H9 (cell line): ENCODE data around the gene PROKR1. TPM values are rescaled to one million over a fixed set of nuclear protein-coding genes. Genes with fewer than 3 reads are reported as not detected.
A peak's percentile ranks its signal among the peaks of the same experiment; 100 is the strongest.

ENCODE experiments used
- DNase-seq: peaks from one replicate; pipeline ENCODE4 v3.0.0-alpha.2; 2017
- H2AFZ ChIP-seq: one replicate; pipeline ENCODE4 v1.6.1; 2013; ENCODE audit warnings: mild to moderate bottlenecking, low read length, control low read depth, moderate library complexity
- H2AK5ac ChIP-seq: 2 replicates; pipeline ENCODE4 v1.6.1; 2013; ENCODE audit warnings: low read length, control low read depth, mixed read lengths; ENCODE audit not compliant: insufficient read length
- H2BK120ac ChIP-seq: one replicate; pipeline ENCODE4 v1.6.1; 2013; ENCODE audit warnings: low read depth, mild to moderate bottlenecking, low read length, control low read depth, inconsistent platforms; ENCODE audit not compliant: poor library complexity, severe bottlenecking
- H2BK12ac ChIP-seq: 2 replicates; pipeline ENCODE4 v1.6.1; 2013; ENCODE audit warnings: low read length, control low read depth, mixed read lengths, low read depth; ENCODE audit not compliant: insufficient read length
- H2BK15ac ChIP-seq: 2 replicates; pipeline ENCODE4 v1.6.1; 2013; ENCODE audit warnings: low read depth, low read length, control low read depth
- H2BK20ac ChIP-seq: one replicate; pipeline ENCODE4 v1.6.1; 2013; ENCODE audit warnings: low read depth, mild to moderate bottlenecking, low read length, control low read depth, inconsistent platforms; ENCODE audit not compliant: poor library complexity, severe bottlenecking
- H2BK5ac ChIP-seq: 2 replicates; pipeline ENCODE4 v1.6.1; 2013; ENCODE audit warnings: low read length, control low read depth, mixed read lengths; ENCODE audit not compliant: insufficient read length
- H3K14ac ChIP-seq: 2 replicates; pipeline ENCODE4 v1.6.1; 2013; ENCODE audit warnings: low read length, control low read depth; ENCODE audit not compliant: insufficient read depth
- H3K18ac ChIP-seq: 2 replicates; pipeline ENCODE4 v1.6.1; 2013; ENCODE audit warnings: low read depth, mild to moderate bottlenecking, mixed read lengths, low read length, control low read depth; ENCODE audit not compliant: insufficient read length
- H3K23ac ChIP-seq: 2 replicates; pipeline ENCODE4 v1.6.1; 2013; ENCODE audit warnings: low read length, control low read depth, mixed read lengths, low read depth; ENCODE audit not compliant: insufficient read length
- H3K23me2 ChIP-seq: 2 replicates; pipeline ENCODE4 v1.6.1; 2013; ENCODE audit warnings: low read depth, mild to moderate bottlenecking, mixed read lengths, low read length, control low read depth; ENCODE audit not compliant: insufficient read length, poor library complexity, severe bottlenecking
- H3K27ac ChIP-seq: 2 replicates; pipeline ENCODE4 v1.5.1; 2013; ENCODE audit warnings: low read length, control low read depth, mixed read lengths, low read depth; ENCODE audit not compliant: insufficient read length
- H3K27me3 ChIP-seq: 2 replicates; pipeline ENCODE4 v1.6.1; 2013; ENCODE audit warnings: low read length, control low read depth, inconsistent platforms; ENCODE audit not compliant: insufficient read depth
- H3K4ac ChIP-seq: 2 replicates; pipeline ENCODE4 v1.6.1; 2013; ENCODE audit warnings: low read depth, mild to moderate bottlenecking, control low read depth, inconsistent platforms, low read length, moderate library complexity
- H3K4me1 ChIP-seq: 2 replicates; pipeline ENCODE4 v1.6.1; 2013; ENCODE audit warnings: low read length, control low read depth, inconsistent platforms; ENCODE audit not compliant: insufficient read depth
- H3K4me2 ChIP-seq: 2 replicates; pipeline ENCODE4 v1.6.1; 2013; ENCODE audit warnings: low read length, control low read depth, mixed read lengths; ENCODE audit not compliant: insufficient read length, insufficient read depth
- H3K56ac ChIP-seq: 2 replicates; pipeline ENCODE4 v1.6.1; 2013; ENCODE audit warnings: low read depth, mild to moderate bottlenecking, mixed read lengths, low read length, control low read depth; ENCODE audit not compliant: insufficient read length
- H3K79me1 ChIP-seq: 2 replicates; pipeline ENCODE4 v1.6.1; 2013; ENCODE audit warnings: low read depth, mild to moderate bottlenecking, moderate library complexity, low read length, control low read depth, inconsistent platforms; ENCODE audit not compliant: insufficient read depth, poor library complexity, severe bottlenecking
- H3K79me2 ChIP-seq: 2 replicates; pipeline ENCODE4 v1.6.1; 2013; ENCODE audit warnings: low read length, control low read depth, inconsistent platforms; ENCODE audit not compliant: insufficient read depth
- H3K9ac ChIP-seq: 2 replicates; pipeline ENCODE4 v1.6.1; 2013; ENCODE audit warnings: low read length, control low read depth, mixed read lengths; ENCODE audit not compliant: insufficient read length; ENCODE audit errors: extremely low read depth
- H3K9me3 ChIP-seq: one replicate; pipeline ENCODE4 v1.6.1; 2013; ENCODE audit warnings: low read depth, low read length, inconsistent platforms; ENCODE audit not compliant: control insufficient read depth
- H3T11ph ChIP-seq: one replicate; pipeline ENCODE4 v1.6.1; 2013; ENCODE audit warnings: mild to moderate bottlenecking, low read length, control low read depth, inconsistent platforms
- H4K20me1 ChIP-seq: one replicate; pipeline ENCODE4 v1.6.1; 2013; ENCODE audit not compliant: control insufficient read depth, insufficient read length, insufficient read depth
- H4K5ac ChIP-seq: 2 replicates; pipeline ENCODE4 v1.6.1; 2013; ENCODE audit warnings: low read depth, mild to moderate bottlenecking, mixed read lengths, low read length, control low read depth; ENCODE audit not compliant: insufficient read length
- H4K8ac ChIP-seq: replicated peaks from 2 replicates; pipeline ENCODE4 v1.6.1; 2013; ENCODE audit warnings: low read length, control low read depth, mixed read lengths, low read depth; ENCODE audit not compliant: insufficient read length
- H4K91ac ChIP-seq: 2 replicates; pipeline ENCODE4 v1.6.1; 2013; ENCODE audit warnings: low read depth, mild to moderate bottlenecking, moderate library complexity, mixed read lengths, low read length, control low read depth; ENCODE audit not compliant: insufficient read length
- H3K27ac Mint-ChIP-seq, 3 experiments: 2 replicates in 2 of 3; 3 replicates in 1 of 3; pipeline ENCODE4 v1.8.0; 2020 to 2021; ENCODE audit warnings: mixed read lengths in 3 of 3, mild to moderate bottlenecking in 1 of 3, moderate library complexity in 1 of 3
- H3K27me3 Mint-ChIP-seq: 2 replicates; pipeline ENCODE4 v1.8.0; 2021; ENCODE audit warnings: low read depth, mild to moderate bottlenecking, moderate library complexity, mixed read lengths
- H3K36me3 Mint-ChIP-seq, 3 experiments: 2 replicates in 2 of 3; 3 replicates in 1 of 3; pipeline ENCODE4 v1.8.0; 2020 to 2021; ENCODE audit warnings: low read depth in 3 of 3, mixed read lengths in 3 of 3; ENCODE audit not compliant: insufficient read depth in 1 of 3
- H3K4me1 Mint-ChIP-seq, 2 experiments: 2 replicates each; pipeline ENCODE4 v1.8.0; 2020; ENCODE audit warnings: mixed read lengths in 2 of 2
- H3K4me3 Mint-ChIP-seq, 2 experiments: 2 replicates in 1 of 2; 3 replicates in 1 of 2; pipeline ENCODE4 v1.8.0; 2020 to 2021; ENCODE audit warnings: mild to moderate bottlenecking in 2 of 2, mixed read lengths in 2 of 2, moderate library complexity in 1 of 2
- H3K9me3 Mint-ChIP-seq, 2 experiments: 2 replicates in 1 of 2; 3 replicates in 1 of 2; pipeline ENCODE4 v1.8.0; 2020; ENCODE audit warnings: mild to moderate bottlenecking in 2 of 2, mixed read lengths in 2 of 2, moderate library complexity in 1 of 2
- CTCF ChIP-seq: fragments of 200-600 bp; sonication (generic); conservative IDR thresholded peaks from 3 replicates; pipeline ENCODE4 v1.8.0; 2021; ENCODE audit warnings: antibody characterized with exemption, mild to moderate bottlenecking
- WGBS: extraction: QIAGEN DNeasy Blood & Tissue Kit; methylation state at CpG from one replicate; pipeline ENCODE4 v1.1.7; 2013; ENCODE audit warnings: missing lambda C conversion rate, low lambda C conversion rate, mixed read lengths; ENCODE audit not compliant: insufficient read length; ENCODE audit errors: extremely low coverage; 5-methylcytosine and 5-hydroxymethylcytosine counted together
- total RNA-seq: library from RNA; stranded (reverse); gene quantifications from 2 replicates; pipeline ENCODE4 v1.2.1, GENCODE V29; 2021

Gene PROKR1
- total RNA-seq, 1 experiment from 2014 or later, result 1.5 TPM

DNA sequence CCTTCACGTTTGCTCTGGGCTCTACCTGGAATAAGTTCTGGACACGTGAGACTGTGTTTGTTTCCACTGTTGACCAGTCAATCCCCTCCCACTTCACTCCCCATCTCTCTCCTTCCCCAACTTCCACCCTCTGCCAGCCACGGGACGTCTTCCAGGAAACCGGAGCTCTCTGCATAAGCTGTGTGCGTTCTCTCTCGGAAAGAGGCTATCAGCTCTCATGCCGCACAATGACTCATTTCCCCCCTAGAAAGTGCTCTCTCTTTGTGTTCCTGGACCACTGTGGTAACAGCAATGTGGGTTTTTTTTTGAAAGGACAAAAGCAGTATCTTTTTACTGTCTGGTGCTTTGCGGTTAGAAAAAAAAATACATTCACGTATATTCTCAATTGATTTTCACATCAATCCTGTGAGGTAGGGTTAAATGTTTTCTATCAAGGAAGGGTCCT, 10.2 kb downstream of the PROKR1 start:
- Histone ChIP-seq H2BK20ac (no peak overlapping the region), H4K8ac (no peak overlapping the region), H3K18ac (no peak overlapping the region), H2BK120ac (no peak overlapping the region), H3K79me2 (no peaks in the 10 kb centered on the region), H3K4me1 (peaks cover 2% of the 10 kb centered on the region; the same call in 1 of the 2 replicates), H2AFZ (no peak overlapping the region), H3K14ac (no peak overlapping the region), H3K9ac (no peak overlapping the region), H3K4me2 (no peak overlapping the region), H3K23me2 (no peaks in the 10 kb centered on the region), H3K23ac (no peak overlapping the region), H3T11ph (no peak overlapping the region), H4K5ac (no peak overlapping the region), H2BK12ac (no peak overlapping the region), H3K9me3 (no peaks in the 10 kb centered on the region), H3K27ac (no peak overlapping the region), H4K20me1 (peaks cover 2% of the 10 kb centered on the region), H2BK15ac (no peak overlapping the region), H2BK5ac (no peak overlapping the region), H3K79me1 (no peaks in the 10 kb centered on the region), H3K27me3 (no peaks in the 10 kb centered on the region), H2AK5ac (no peak overlapping the region), H4K91ac (no peak overlapping the region), H3K56ac (no peak overlapping the region), H3K4ac (no peak overlapping the region)
- DNase-seq, result no peak
- H3K27ac Mint-ChIP-seq, result peak overlapping the region in 1 of 3 experiments; percentile 21; a peak in 1 of 7 replicates
- H3K27me3 Mint-ChIP-seq, result no peaks in the 10 kb centered on the region; the same call in none of the 2 replicates
- no peaks in the 10 kb centered on the region for H3K9me3 Mint-ChIP-seq
- TF ChIP-seq CTCF, result no peak
- peaks cover 11 to 13% of the 10 kb centered on the region in 2 experiments for H3K4me1 Mint-ChIP-seq
- no CpG with 5 or more reads among the region's 10 CpGs for WGBS
- H3K36me3 Mint-ChIP-seq, result peaks cover 5 to 18% (median 11%) of the 10 kb centered on the region in 3 experiments; a peak in 5 of 7 replicates
- no peak overlapping the region for H3K4me3 Mint-ChIP-seq
